Lower lobe of right lung (tissue), 2 donors: ENCODE results near the gene CPSF3. TPM values are rescaled to one million over a fixed set of nuclear protein-coding genes. Genes with fewer than 3 reads are reported as not detected.

Experiments
- ATAC-seq, 2 donors: fragments of 200-7000 bp; cut with Tn5 transposase; one replicate each; pipeline ENCODE4 v1.9.1; 2020 to 2022; ENCODE audit warnings: mild to moderate bottlenecking in 2 of 2, moderate library complexity in 2 of 2
- DNase-seq: peaks from one replicate; pipeline ENCODE4 v3.0.0-alpha.2; 2020
- H3K27ac ChIP-seq: fragments of 200-600 bp; one replicate; pipeline ENCODE4 v1.8.0; 2022
- H3K27me3 ChIP-seq: fragments of 200-600 bp; one replicate; pipeline ENCODE4 v1.8.0; 2022; ENCODE audit warnings: low read depth
- H3K36me3 ChIP-seq: fragments of 200-600 bp; one replicate; pipeline ENCODE4 v1.8.0; 2022; ENCODE audit warnings: mild to moderate bottlenecking
- H3K4me1 ChIP-seq: fragments of 200-600 bp; one replicate; pipeline ENCODE4 v1.8.0; 2022
- H3K4me3 ChIP-seq: fragments of 200-600 bp; one replicate; pipeline ENCODE4 v1.8.0; 2022; ENCODE audit warnings: mild to moderate bottlenecking
- H3K9me3 ChIP-seq: fragments of 200-600 bp; one replicate; pipeline ENCODE4 v1.8.0; 2022
- intact Hi-C: fragments of 100-400 bp; cut with DNase I; formaldehyde crosslinking; loops from one replicate; pipeline ENCODE4 v1.11.0; 2022
- total RNA-seq: library from RNA; stranded (reverse); fragmentation: NEBNext Ultra II Directional; extraction: Animal tissue kit (Norgen Biotek cat#: 25700); gene quantifications from one replicate; pipeline ENCODE4 v1.2.1, GENCODE V29; 2021
- TF ChIP-seq, protein P1 (sequence below): fragments of 200-600 bp; IDR thresholded peaks from one replicate; pipeline ENCODE4 v1.8.0; 2022; ENCODE audit warnings: antibody characterized with exemption, mild to moderate bottlenecking
- donor health status: DM: no; HTN: yes; CAD: no; lungs with severe emphysema.

Gene CPSF3
- total RNA-seq, 1 donor from 2014 or later, result 26.2 TPM

DNA sequence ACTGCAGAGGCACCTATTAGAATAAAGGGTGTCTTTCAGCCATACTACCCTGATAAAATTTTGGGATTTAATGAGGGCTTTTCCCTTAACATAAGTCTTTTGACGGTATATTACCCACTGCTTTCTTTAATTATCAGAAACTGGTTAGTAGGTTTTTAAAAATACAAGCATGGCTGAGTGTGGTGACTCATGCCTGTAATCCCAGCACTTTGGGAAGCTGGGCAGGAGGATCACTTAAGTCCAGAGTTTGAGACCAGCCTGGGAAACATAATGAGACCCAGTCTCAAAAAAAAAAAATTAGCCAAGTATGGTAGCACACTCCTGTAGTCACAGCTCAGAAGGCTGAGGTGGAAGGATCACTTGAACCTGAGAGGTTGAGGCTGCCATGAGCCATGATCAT, 16.1 kb downstream of the CPSF3 start:
- no peaks in the 10 kb centered on the region for H3K27me3 ChIP-seq
- no peak for DNase-seq
- no peak for ATAC-seq
- intact Hi-C loops, result no loop called here
- TF ChIP-seq, protein P1, sequence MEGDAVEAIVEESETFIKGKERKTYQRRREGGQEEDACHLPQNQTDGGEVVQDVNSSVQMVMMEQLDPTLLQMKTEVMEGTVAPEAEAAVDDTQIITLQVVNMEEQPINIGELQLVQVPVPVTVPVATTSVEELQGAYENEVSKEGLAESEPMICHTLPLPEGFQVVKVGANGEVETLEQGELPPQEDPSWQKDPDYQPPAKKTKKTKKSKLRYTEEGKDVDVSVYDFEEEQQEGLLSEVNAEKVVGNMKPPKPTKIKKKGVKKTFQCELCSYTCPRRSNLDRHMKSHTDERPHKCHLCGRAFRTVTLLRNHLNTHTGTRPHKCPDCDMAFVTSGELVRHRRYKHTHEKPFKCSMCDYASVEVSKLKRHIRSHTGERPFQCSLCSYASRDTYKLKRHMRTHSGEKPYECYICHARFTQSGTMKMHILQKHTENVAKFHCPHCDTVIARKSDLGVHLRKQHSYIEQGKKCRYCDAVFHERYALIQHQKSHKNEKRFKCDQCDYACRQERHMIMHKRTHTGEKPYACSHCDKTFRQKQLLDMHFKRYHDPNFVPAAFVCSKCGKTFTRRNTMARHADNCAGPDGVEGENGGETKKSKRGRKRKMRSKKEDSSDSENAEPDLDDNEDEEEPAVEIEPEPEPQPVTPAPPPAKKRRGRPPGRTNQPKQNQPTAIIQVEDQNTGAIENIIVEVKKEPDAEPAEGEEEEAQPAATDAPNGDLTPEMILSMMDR, result no peak
- H3K4me3 ChIP-seq, result no peak overlapping the region
- H3K9me3 ChIP-seq, result no peaks in the 10 kb centered on the region
- no peak overlapping the region for H3K27ac ChIP-seq
- H3K4me1 ChIP-seq, result no peaks in the 10 kb centered on the region
- H3K36me3 ChIP-seq, result peaks cover 88% of the 10 kb centered on the region

DNA sequence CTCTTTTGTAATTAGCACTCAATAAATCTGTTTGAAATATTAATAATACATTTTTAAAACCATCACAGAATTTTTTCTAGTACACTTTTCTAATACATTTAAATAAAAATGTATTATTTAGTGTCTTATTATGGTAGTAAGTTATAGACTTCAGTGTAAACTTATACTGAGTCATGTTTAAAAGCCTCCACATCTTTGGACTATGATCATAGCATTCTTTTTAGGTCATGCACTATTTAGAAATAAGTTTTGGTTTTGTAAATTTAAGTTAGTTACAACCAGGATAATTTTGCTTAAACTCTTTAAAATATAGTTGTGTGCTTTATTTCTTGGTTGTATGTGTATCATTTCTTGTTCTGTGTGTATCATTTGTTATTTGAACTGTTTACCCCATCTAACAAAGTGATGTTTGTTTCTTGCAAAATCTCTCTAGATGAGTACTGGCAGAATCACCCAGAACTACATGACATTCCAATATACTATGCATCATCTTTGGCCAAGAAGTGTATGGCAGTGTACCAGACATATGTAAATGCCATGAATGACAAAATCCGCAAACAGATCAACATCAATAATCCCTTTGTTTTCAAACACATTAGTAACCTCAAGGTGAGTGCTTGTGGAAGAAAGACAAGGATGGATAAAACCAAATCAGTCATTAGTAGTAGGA, 16.7 kb downstream of the CPSF3 start:
- Histone ChIP-seq H3K27me3 (no peaks in the 10 kb centered on the region), H3K36me3 (peaks cover 88% of the 10 kb centered on the region), H3K9me3 (no peaks in the 10 kb centered on the region), H3K4me1 (no peaks in the 10 kb centered on the region), H3K27ac (no peak overlapping the region), H3K4me3 (no peak overlapping the region)
- no peak for DNase-seq
- no peak for ATAC-seq
- TF ChIP-seq, protein P1, result no peak
- intact Hi-C loops, result no loop called here

DNA sequence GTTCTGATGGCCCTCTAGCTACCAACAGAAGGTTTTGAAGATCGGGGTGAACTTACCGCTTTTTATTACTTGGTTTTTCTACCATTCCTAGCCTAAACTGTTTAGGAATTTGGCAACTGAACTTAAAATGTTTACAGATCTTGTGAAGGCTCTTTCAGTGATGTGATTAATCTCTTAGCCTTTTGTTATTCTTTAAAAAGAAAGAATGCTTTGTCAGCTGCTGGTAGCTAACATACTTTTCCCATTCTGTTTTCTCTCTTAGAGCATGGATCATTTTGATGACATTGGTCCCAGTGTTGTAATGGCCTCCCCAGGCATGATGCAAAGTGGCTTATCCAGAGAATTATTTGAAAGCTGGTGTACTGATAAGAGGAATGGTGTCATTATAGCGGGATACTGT, 18.1 kb downstream of the CPSF3 start:
- TF ChIP-seq, protein P1, result no peak
- Histone ChIP-seq H3K4me3 (no peak overlapping the region), H3K36me3 (peaks cover 88% of the 10 kb centered on the region), H3K4me1 (no peaks in the 10 kb centered on the region), H3K27ac (no peak overlapping the region), H3K9me3 (no peaks in the 10 kb centered on the region), H3K27me3 (no peaks in the 10 kb centered on the region)
- ATAC-seq (no peak), DNase-seq (no peak)
- intact Hi-C loops, result no loop called here

DNA sequence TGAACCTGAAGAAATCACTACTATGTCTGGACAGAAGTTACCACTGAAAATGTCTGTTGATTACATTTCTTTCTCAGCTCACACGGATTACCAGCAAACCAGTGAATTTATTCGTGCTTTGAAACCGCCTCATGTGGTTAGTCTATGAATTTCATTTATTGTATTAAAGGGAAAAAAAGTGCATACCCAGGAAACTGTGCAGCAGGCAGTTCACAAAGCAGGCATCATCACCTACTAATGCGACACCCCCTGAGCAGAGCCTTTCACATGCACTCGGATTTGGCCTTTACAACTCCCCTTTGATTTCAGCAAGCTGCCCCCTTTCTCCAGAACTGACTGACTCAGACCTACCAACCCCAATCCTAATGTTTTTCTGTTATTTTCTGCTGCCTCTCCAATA, 20.1 kb downstream of the CPSF3 start:
- no peaks in the 10 kb centered on the region for H3K9me3 ChIP-seq
- no peaks in the 10 kb centered on the region for H3K27me3 ChIP-seq
- no peaks in the 10 kb centered on the region for H3K4me1 ChIP-seq
- H3K36me3 ChIP-seq, result peaks cover 86% of the 10 kb centered on the region
- TF ChIP-seq, protein P1, result no peak
- no peak overlapping the region for H3K4me3 ChIP-seq
- intact Hi-C loops, result no loop called here
- no peak overlapping the region for H3K27ac ChIP-seq
- no peak for DNase-seq
- ATAC-seq, result no peak

DNA sequence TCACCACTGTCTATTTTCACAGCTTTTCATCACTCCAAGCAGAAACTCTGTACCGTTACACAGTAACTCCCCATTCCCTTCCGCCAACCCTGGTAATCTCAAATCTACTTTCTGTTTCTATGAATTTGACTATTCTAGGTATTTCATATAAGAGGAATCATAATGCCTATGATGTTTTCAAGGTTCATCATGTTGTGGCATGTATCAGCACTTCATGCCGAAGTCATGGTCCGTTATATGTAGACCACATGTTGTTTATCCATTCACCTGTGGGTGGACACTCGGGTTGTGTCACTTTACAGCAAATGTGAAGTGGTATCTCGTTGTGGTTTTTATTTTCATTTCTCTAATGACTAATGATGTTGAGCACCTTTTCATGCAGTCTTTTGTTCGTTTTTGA, 21.6 kb downstream of the CPSF3 start:
- no peak for DNase-seq
- Histone ChIP-seq H3K4me3 (no peak overlapping the region), H3K36me3 (peaks cover 83% of the 10 kb centered on the region), H3K27ac (no peak overlapping the region), H3K4me1 (no peaks in the 10 kb centered on the region), H3K27me3 (no peaks in the 10 kb centered on the region), H3K9me3 (no peaks in the 10 kb centered on the region)
- no peak for ATAC-seq
- TF ChIP-seq, protein P1, result no peak
- intact Hi-C loops, result no loop called here
